Activated naive CD4-positive, alpha-beta T cell treated with anti-CD3 and anti-CD28 coated beads, Interleukin-2, amount 50 U/mL, for 72 hours (primary cell): Measurements from ENCODE around the gene MICOS13. TPM values are rescaled to one million over a fixed set of nuclear protein-coding genes. Genes with fewer than 3 reads are reported as not detected.
A peak's percentile ranks its signal among the peaks of the same experiment; 100 is the strongest.

Experiments used
- ATAC-seq, 2 donors: fragments of 150-1000 bp; cut with Tn5 transposase; 2 replicates each; pipeline ENCODE4 v1.10.0; 2021; ENCODE audit warnings: mild to moderate bottlenecking in 2 of 2, moderate library complexity in 2 of 2
- DNase-seq, 2 donors: peaks; one replicate each; pipeline ENCODE4 v3.0.0; 2021 to 2022; ENCODE audit warnings: low spot score in 2 of 2
- H3K27ac Mint-ChIP-seq, 2 donors: one replicate each; pipeline ENCODE4 v1.8.0; 2022; ENCODE audit warnings: mild to moderate bottlenecking in 2 of 2, mixed read lengths in 2 of 2
- H3K36me3 Mint-ChIP-seq, 2 donors: one replicate each; pipeline ENCODE4 v1.8.0; 2022; ENCODE audit warnings: mixed read lengths in 2 of 2
- H3K9me3 Mint-ChIP-seq, 2 donors: one replicate each; pipeline ENCODE4 v1.8.0; 2022; ENCODE audit warnings: mixed read lengths in 2 of 2
- total RNA-seq, 2 donors: library from RNA; stranded (reverse); gene quantifications; one replicate each; pipeline ENCODE4 v1.2.3, GENCODE V29; 2022

MICOS13 gene
- total RNA-seq, 2 donors from 2014 or later: 32.0 to 47.2 TPM

DNA sequence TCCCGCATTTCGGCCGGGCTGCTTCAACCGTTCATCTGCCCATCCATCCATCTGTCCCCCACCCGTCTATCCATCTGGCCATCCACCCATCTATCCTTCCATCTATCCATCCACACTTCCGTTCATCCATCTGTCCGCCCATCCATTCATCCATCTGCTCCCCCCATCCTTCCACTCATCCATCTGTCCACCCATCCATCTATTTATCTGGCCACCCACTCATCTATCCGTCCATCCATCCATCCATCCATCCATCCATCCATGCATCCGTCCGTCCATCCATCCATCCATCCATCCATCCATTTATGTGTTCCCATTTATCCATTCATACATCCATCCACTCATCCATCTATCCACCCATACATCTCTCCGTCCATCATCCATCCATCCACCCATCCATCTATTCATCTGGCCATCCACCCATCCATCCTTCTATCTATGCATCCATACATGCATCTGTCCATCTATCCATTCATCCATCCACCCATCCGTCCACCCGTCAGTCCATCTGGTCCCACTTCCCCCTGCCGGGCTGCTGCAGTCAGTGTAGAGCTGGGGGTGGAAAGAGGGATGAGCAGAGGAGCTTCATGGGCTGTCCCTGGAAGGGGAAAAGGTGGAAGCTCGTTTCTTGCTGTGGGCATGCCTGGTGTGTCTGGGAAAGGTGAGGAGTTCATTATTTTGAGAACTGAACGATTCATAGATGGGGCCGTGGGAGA lies 1.2 kb upstream of the MICOS13 start:
- Mint-ChIP-seq H3K9me3 (no peaks in the 10 kb centered on the region), H3K36me3 (peaks cover 14 to 18% of the 10 kb centered on the region in 2 donors), H3K27ac (peak overlapping the region in 1 of 2 donors; percentile 7)
- ATAC-seq (no peak), DNase-seq (no peak)

DNA sequence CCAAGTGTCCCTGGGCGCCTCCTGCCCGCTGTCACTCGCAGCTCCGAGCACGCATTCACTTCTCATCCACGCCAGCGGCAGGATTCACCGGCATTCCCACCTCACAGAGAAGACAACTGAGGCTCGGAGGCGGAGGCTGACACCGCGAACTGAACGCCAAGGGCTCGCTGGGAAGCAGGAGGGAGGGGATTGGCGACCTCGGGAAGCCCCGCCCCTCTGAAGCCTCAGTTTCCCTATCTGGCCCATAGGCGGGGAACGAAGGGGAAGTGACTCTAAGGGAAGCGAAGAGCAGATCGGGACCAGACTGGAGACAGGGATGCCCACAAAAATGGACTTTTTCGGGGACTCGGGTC lies 256 bp downstream of the MICOS13 start:
- DNase-seq: no peak
- H3K27ac Mint-ChIP-seq: peak overlapping the region; percentile 88 to 100

GRCh38 chr19:5679289-5680083 lies 830 bp downstream of the MICOS13 start:
- ATAC-seq (no peak), DNase-seq (peak in 1 of 2 donors; percentile 29)
- Mint-ChIP-seq H3K36me3 (peaks cover 14 to 18% of the 10 kb centered on the region in 2 donors), H3K27ac (peak overlapping the region; percentile 88 to 100), H3K9me3 (no peaks in the 10 kb centered on the region)

More for the DNA sequence above, 256 bp downstream of the MICOS13 start:
- peak; percentile 0 to 1 for ATAC-seq
- Mint-ChIP-seq H3K36me3 (peaks cover 14 to 18% of the 10 kb centered on the region in 2 donors), H3K9me3 (no peaks in the 10 kb centered on the region)

DNA sequence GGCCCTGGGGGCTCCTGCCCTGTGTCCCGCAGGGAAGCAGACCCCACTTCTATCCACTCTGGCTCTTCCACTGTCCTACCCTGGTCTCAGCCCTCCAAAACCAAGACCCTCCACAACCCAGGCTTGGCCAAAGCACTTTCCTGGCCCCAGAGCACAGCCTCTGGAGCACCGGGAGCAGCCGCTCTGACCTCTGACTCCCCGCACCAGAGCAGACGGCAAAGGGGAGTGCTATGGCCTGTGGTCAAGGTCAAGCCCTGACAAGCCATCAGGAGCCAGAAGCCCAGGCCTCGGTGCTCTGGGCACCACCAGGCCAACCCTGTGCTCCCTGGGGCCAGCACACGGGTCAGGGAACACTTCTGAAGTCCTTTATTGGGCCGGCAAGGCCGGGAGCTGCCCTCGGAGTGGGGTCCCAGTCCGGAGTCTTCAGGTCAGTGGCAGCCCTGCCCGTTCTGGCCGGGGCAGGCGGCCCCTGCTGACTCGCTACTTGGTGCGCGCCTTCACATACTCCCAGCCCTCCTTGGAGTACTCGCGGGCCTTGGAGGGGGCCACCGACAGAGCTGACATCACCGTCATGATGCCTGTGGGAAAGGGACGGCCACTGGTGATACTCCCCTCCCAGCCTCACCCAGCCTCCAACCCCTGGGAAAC lies 2.1 kb downstream of the MICOS13 start:
- no peak overlapping the region for H3K27ac Mint-ChIP-seq
- no peak for ATAC-seq
- peaks cover 0 to 5% of the 10 kb centered on the region in 2 donors for H3K9me3 Mint-ChIP-seq
- peaks cover 14 to 18% of the 10 kb centered on the region in 2 donors for H3K36me3 Mint-ChIP-seq
- DNase-seq: no peak

GRCh38 chr19:5677580-5677979 lies 2.7 kb downstream of the MICOS13 start:
- H3K36me3 Mint-ChIP-seq: peaks cover 14 to 18% of the 10 kb centered on the region in 2 donors
- no peak overlapping the region for H3K27ac Mint-ChIP-seq
- H3K9me3 Mint-ChIP-seq: peaks cover 0 to 5% of the 10 kb centered on the region in 2 donors
- DNase-seq (no peak), ATAC-seq (no peak)

- DNase-seq (no peak), ATAC-seq (no peak)
- Mint-ChIP-seq H3K9me3 (peaks cover 0 to 5% of the 10 kb centered on the region in 2 donors), H3K27ac (no peak overlapping the region), H3K36me3 (peaks cover 14 to 18% of the 10 kb centered on the region in 2 donors)
Measured at GRCh38 chr19:5677136-5677535, 3.2 kb downstream of the MICOS13 start.

GRCh38 chr19:5676772-5677105 lies 3.6 kb downstream of the MICOS13 start:
- no peak for ATAC-seq
- Mint-ChIP-seq H3K36me3 (peaks cover 14 to 18% of the 10 kb centered on the region in 2 donors), H3K27ac (peak overlapping the region in 1 of 2 donors; percentile 61), H3K9me3 (peaks cover 0 to 5% of the 10 kb centered on the region in 2 donors)
- no peak for DNase-seq

- no peak for DNase-seq
- Mint-ChIP-seq H3K9me3 (peaks cover 0 to 5% of the 10 kb centered on the region in 2 donors), H3K36me3 (peaks cover 14 to 18% of the 10 kb centered on the region in 2 donors), H3K27ac (peak overlapping the region; percentile 61 to 91)
- no peak for ATAC-seq
Measured at GRCh38 chr19:5676105-5676771, 4.1 kb downstream of the MICOS13 start.

- peaks cover 7 to 8% of the 10 kb centered on the region in 2 donors for H3K36me3 Mint-ChIP-seq
- DNase-seq (no peak), ATAC-seq (no peak)
- peaks cover 0 to 5% of the 10 kb centered on the region in 2 donors for H3K9me3 Mint-ChIP-seq
- H3K27ac Mint-ChIP-seq: peak overlapping the region in 1 of 2 donors; percentile 25
Measured at GRCh38 chr19:5674714-5675113, 5.6 kb downstream of the MICOS13 start.

DNA sequence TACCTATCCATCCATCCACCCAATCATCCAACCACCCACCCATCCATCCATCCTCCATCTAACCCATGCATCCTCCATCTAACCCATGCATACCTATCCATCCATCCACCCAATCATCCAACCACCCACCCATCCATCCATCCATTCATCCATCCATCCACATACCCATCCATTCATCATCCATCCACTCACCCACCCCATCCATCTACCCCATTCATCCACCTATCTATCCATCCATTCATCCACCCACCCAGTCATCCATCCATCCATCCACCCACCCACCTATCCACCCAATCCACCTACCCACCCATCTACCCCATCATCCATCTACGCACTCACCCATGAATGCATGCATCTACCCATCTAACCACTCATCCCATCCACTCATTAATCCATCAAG lies 6.6 kb downstream of the MICOS13 start:
- H3K27ac Mint-ChIP-seq: no peak overlapping the region
- peaks cover 0 to 5% of the 10 kb centered on the region in 2 donors for H3K9me3 Mint-ChIP-seq
- H3K36me3 Mint-ChIP-seq: peaks cover 0 to 7% of the 10 kb centered on the region in 2 donors
- ATAC-seq (no peak), DNase-seq (no peak)

GRCh38 chr19:5672708-5673459 lies 7.4 kb downstream of the MICOS13 start:
- peak overlapping the region; percentile 55 to 64 for H3K27ac Mint-ChIP-seq
- peaks cover 0 to 7% of the 10 kb centered on the region in 2 donors for H3K36me3 Mint-ChIP-seq
- DNase-seq: no peak
- H3K9me3 Mint-ChIP-seq: peaks cover 0 to 5% of the 10 kb centered on the region in 2 donors
- no peak for ATAC-seq

DNA sequence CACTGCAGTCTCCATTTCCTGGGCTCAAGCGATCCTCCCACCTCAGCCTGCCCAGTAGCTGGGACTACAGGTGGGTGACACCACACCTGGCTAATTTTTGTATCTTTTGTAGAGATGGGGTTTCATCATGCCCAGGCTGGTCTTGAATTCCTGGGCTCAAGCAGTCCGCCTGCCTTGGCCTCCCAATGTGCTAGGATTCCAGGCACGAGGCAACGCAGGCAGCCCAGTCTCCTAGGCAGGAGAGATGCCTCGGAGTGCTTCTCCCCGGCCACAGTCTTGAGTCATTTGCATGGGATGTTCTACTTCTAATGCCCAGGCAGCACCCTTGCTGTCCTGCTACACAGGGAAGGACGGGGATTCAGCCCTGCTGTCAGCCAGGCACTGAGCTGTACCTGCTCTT lies 8.7 kb downstream of the MICOS13 start:
- peaks cover 0 to 5% of the 10 kb centered on the region in 2 donors for H3K9me3 Mint-ChIP-seq
- DNase-seq: no peak
- H3K36me3 Mint-ChIP-seq: peaks cover 7 to 8% of the 10 kb centered on the region in 2 donors
- no peak overlapping the region for H3K27ac Mint-ChIP-seq
- ATAC-seq: no peak

- no peak for DNase-seq
- Mint-ChIP-seq H3K36me3 (peaks cover 7 to 8% of the 10 kb centered on the region in 2 donors), H3K9me3 (peaks cover 0 to 5% of the 10 kb centered on the region in 2 donors), H3K27ac (peak overlapping the region in 1 of 2 donors; percentile 67)
- no peak for ATAC-seq
Measured at GRCh38 chr19:5669212-5669611, 11.1 kb downstream of the MICOS13 start.

DNA sequence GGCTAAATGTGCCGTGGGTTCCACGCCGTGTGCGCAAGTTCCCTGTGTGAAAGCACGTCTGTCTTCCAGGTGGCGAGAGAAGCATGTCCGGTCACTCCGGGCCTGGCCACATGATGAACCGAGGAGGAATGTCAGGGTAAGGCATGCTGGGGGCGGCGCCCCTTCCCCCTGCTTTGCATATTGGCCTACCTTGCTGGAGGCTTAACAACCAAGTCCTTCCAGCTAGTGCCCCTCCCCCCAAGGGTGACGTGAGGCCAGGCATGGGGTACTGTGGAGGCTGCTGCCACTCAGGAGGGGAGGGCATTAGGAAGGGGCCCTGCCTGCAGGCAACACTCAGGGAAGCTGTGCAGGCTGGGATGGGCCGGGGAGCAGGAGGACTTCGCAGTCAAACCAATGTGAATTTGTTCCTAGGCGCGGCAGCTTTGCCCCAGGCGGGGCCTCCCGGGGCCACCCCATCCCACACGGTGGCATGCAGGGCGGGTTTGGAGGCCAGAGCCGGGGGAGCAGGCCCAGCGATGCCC lies 12.5 kb downstream of the MICOS13 start:
- DNase-seq: no peak
- Mint-ChIP-seq H3K36me3 (peaks cover 7 to 8% of the 10 kb centered on the region in 2 donors), H3K9me3 (no peaks in the 10 kb centered on the region), H3K27ac (peak overlapping the region; percentile 15 to 44)
- ATAC-seq: peak in 1 of 2 donors; percentile 14

GRCh38 chr19:5666921-5667610 lies 13.2 kb downstream of the MICOS13 start:
- Mint-ChIP-seq H3K27ac (peak overlapping the region in 1 of 2 donors; percentile 15), H3K9me3 (no peaks in the 10 kb centered on the region), H3K36me3 (peaks cover 7 to 8% of the 10 kb centered on the region in 2 donors)
- DNase-seq (no peak), ATAC-seq (no peak)
